ENCODE results near the gene TIMP2.
A peak's percentile ranks its signal among the peaks of the same experiment; 100 is the strongest.

Gene TIMP2

GRCh38 chr17:78956254-78956653, 31.1 kb upstream of the TIMP2 start:
- TF ChIP-seq CTCF (IDR thresholded peaks at IDR 0.05; ENCODE audit: low read depth, low read length) = no peak
- no peak for DNase-seq (ENCODE audit: low read depth, low spot score)
- in situ Hi-C loops (cut with HindIII; ENCODE audit: low sequenced_read_pairs) = no loop called here
- H3K4me3 ChIP-seq (ENCODE audit: low read depth, low read length) = no peak overlapping the region

DNA sequence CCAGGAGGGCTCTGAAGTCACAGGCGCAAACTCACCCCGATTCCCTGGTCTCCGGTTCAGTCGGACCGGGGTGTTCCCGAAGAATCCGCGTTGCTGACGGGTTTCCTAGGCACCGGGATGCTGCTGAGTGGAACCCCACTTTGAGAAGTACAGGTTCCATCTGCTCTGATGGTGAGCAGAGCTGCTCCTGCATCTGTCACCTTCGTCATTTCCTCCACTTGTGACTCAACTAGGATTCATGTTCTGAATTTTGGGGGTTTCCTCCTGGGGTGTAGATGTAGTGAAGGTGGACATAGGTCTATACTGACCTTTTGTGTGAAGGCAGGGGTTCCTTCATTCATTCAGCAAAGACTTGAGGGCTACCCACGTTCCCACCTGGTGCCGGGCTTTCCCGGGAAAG, 29.5 kb upstream of the TIMP2 start:
- in situ Hi-C loops (cut with HindIII; ENCODE audit: low sequenced_read_pairs) = no loop called here
- TF ChIP-seq CTCF (IDR thresholded peaks at IDR 0.05; ENCODE audit: low read depth, low read length) = no peak
- no peak for DNase-seq (ENCODE audit: low read depth, low spot score)
- no peak overlapping the region for H3K4me3 ChIP-seq (ENCODE audit: low read depth, low read length)

DNA sequence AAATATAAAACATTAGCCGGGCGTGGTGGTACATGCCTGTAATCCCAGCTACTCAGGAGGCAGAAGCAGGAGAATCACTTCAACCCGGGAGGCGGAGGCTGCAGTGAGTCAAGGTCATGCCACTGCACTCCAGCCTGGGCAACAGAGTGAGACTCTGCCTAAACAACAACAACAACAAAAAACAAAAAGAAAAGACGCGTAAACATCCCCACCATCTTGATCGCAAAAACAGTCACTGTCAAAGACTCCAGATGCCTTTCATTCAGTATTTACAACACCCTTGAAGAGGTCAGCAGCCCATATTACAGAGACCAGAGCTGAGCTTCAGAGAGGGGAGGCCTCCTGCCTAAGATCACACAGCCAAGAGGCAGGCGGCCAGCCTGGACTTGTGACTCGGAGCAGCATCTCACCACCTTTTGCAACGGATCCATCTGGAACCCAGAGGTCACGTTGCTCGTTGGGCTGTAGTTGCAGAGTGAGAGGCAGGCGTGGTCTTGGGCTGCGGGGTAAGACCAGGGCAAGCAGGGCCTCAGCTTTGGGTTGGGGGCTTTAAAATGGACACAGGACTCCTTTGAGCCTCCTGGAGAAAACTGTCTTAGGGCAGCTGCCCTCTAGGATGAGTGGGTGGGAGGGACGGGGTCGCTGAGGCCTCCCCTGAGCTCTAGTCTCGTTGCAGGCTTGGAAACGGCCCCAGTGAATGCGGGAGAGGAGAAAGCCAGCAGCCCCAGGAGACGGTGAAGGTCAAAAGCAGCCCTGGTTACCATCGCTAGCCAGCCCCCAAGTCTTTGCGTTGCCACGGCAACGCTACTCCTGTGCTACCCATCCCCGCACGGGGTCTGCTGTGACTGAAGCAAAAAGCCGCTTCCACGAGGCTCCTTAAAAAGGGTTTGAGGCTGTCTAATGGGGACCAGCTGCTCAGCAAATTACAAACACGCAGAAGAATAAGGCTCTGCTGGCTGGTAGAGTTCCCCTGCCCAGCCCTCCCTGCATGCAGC, 28.5 kb upstream of the TIMP2 start:
- DNase-seq (ENCODE audit: low read depth, low spot score) = peak; percentile 33
- H3K4me3 ChIP-seq (ENCODE audit: low read depth, low read length) = no peak overlapping the region
- in situ Hi-C loops (cut with HindIII; ENCODE audit: low sequenced_read_pairs) = no loop called here
- no peak for TF ChIP-seq CTCF (IDR thresholded peaks at IDR 0.05; ENCODE audit: low read depth, low read length)

GRCh38 chr17:78952706-78953105, 27.5 kb upstream of the TIMP2 start:
- no peak for TF ChIP-seq CTCF (IDR thresholded peaks at IDR 0.05; ENCODE audit: low read depth, low read length)
- DNase-seq (ENCODE audit: low read depth, low spot score) = no peak
- H3K4me3 ChIP-seq (ENCODE audit: low read depth, low read length) = no peak overlapping the region
- in situ Hi-C loops (cut with HindIII; ENCODE audit: low sequenced_read_pairs) = no loop called here

DNA sequence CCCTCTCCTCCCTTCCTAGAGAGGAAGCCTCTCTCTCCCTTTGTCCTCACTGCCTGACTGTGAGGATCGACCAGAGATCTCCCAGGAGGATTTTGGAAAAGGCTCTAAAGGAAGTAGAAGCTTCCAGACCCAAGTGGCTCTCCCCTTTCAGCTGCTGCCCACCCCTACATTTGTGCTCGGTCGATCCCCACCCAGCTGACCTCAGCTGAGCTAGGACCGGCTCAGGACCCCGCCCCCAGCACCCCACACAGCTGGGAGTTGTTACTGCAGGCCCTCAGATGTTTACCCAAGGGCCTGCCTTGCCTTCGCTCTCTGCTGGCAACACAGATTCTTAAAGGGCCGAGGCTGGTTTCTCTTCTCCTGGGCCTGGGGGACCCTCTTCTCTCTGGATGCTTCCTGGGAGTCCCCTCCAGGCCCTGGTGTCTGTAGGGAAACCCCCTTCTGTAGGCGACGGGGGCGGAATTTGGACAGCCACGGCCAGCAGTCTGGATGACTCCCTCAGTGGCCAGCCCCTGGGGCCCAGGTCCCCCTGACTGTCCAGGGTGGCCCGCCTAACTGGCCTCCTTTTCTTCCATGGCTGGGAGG, 26.9 kb upstream of the TIMP2 start:
- no peak overlapping the region for H3K4me3 ChIP-seq (ENCODE audit: low read depth, low read length)
- in situ Hi-C loops (cut with HindIII; ENCODE audit: low sequenced_read_pairs) = no loop called here
- no peak for TF ChIP-seq CTCF (IDR thresholded peaks at IDR 0.05; ENCODE audit: low read depth, low read length)
- no peak for DNase-seq (ENCODE audit: low read depth, low spot score)

DNA sequence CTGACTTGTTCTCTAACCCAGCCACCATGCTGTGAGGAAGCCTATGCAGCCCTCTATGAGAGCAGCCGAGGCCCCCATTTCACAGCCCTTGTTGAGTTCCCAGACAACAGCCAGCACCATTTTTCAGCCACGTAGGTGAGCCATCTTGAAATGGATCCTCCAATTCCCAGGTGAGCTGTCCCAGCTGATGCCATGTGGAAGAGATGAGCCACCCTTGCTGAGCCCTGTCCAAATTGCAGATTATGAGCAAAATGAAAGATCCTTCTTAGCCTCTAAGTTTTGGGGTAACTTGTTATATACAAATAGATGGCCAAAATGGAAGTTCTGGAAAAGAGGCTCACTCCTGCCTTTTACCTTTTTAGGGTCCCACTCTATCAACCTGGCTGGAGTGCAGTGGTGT, 25.7 kb upstream of the TIMP2 start:
- in situ Hi-C loops (cut with HindIII; ENCODE audit: low sequenced_read_pairs) = no loop called here
- DNase-seq (ENCODE audit: low read depth, low spot score) = no peak
- TF ChIP-seq CTCF (IDR thresholded peaks at IDR 0.05; ENCODE audit: low read depth, low read length) = no peak
- H3K4me3 ChIP-seq (ENCODE audit: low read depth, low read length) = no peak overlapping the region

Measured in astrocyte of the spinal cord (primary cell).